Esophagus muscularis mucosa (tissue), 3 donors: ENCODE data around the gene TLX1.

ENCODE experiments used
- POLR2AphosphoS5 ChIP-seq, 2 donors: sonication (generic); formaldehyde crosslinking; IDR thresholded peaks; one replicate each; pipeline ENCODE4 v1.6.1; 2017; ENCODE audit warnings: antibody characterized with exemption in 2 of 2
- TF ChIP-seq, protein P1 (sequence below), 3 experiments: fragments of 200-600 bp in 2 of 3; fragments of 450-650 bp in 1 of 3; sonication (generic) in 2 of 3; IDR thresholded peaks; one replicate each; pipeline ENCODE4 v1.5.1; 2017 to 2019; ENCODE audit warnings: antibody characterized with exemption in 3 of 3, mild to moderate bottlenecking in 2 of 3, moderate library complexity in 1 of 3

DNA sequence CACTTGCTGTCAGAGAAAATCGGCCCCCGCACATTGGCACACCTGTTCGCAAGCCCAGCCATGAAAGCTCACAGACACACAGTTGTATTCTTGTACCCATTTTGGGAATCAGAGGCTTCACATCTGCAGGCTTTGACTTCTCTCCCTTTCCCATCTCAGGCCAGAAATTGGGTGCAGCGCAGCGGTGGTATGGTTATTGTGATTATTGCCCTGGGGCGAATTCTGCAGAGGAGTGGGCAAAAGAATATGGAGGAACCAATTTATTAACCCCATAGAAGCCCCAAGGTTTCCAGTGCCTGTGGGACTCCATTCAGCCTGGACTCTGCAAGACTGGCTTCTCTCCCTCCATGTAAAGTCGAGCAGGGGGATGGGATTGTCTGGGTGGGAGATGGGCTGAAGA is 14.0 kb downstream of the TLX1 start:
- TF ChIP-seq, protein P1, sequence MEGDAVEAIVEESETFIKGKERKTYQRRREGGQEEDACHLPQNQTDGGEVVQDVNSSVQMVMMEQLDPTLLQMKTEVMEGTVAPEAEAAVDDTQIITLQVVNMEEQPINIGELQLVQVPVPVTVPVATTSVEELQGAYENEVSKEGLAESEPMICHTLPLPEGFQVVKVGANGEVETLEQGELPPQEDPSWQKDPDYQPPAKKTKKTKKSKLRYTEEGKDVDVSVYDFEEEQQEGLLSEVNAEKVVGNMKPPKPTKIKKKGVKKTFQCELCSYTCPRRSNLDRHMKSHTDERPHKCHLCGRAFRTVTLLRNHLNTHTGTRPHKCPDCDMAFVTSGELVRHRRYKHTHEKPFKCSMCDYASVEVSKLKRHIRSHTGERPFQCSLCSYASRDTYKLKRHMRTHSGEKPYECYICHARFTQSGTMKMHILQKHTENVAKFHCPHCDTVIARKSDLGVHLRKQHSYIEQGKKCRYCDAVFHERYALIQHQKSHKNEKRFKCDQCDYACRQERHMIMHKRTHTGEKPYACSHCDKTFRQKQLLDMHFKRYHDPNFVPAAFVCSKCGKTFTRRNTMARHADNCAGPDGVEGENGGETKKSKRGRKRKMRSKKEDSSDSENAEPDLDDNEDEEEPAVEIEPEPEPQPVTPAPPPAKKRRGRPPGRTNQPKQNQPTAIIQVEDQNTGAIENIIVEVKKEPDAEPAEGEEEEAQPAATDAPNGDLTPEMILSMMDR (IDR thresholded peaks at IDR 0.05) = no peak
- no peak for TF ChIP-seq POLR2AphosphoS5 (IDR thresholded peaks at IDR 0.05)
